PC-3 (cell line): ENCODE data around the gene KRT86. TPM values are rescaled to one million over a fixed set of nuclear protein-coding genes. Genes with fewer than 3 reads are reported as not detected.

Experiments used
- ATAC-seq: fragments of 200-7000 bp; cut with Tn5 transposase; 2 replicates; pipeline ENCODE4 v1.9.1; 2020; ENCODE audit warnings: mild to moderate bottlenecking, moderate library complexity
- BruUV-seq: library from RNA; stranded (reverse); fragments of 400-500 nt; replicated peaks from 2 replicates; lab custom pipeline; 2021; lab: Mats Ljungman, UMichigan
- CTCF ChIA-PET: fragments of 300-600 bp; sonication (Branson Sonifier 250); formaldehyde crosslinking; loops from one replicate; lab custom pipeline; 2022; ENCODE audit warnings: antibody characterized with exemption; lab: Charles Lee
- POLR2A ChIA-PET: fragments of 300-600 bp; sonication (Branson Sonifier 250); formaldehyde crosslinking; loops from one replicate; lab custom pipeline; 2022; ENCODE audit warnings: antibody characterized with exemption; ENCODE audit not compliant: unreplicated experiment; lab: Charles Lee
- DNase-seq: peaks from one replicate; pipeline ENCODE4 v3.0.0-alpha.2; 2015
- H2AFZ ChIP-seq: fragments of 300-600 bp; sonication (generic); 2 replicates; pipeline ENCODE4 v1.6.0; 2016; ENCODE audit warnings: antibody characterized with exemption, low read length
- H3F3A ChIP-seq: fragments of 300-600 bp; sonication (generic); one replicate; pipeline ENCODE4 v1.6.0; 2017; ENCODE audit warnings: antibody characterized with exemption, low read length, control low read depth, mild to moderate bottlenecking; ENCODE audit not compliant: unreplicated experiment
- H3K27ac ChIP-seq: fragments of 300-600 bp; sonication (generic); 2 replicates; pipeline ENCODE4 v1.5.1; 2016; ENCODE audit warnings: mild to moderate bottlenecking, low read length
- H3K27me3 ChIP-seq: fragments of 300-600 bp; sonication (generic); 2 replicates; pipeline ENCODE4 v1.6.1; 2016; ENCODE audit warnings: low read length, mixed read lengths
- H3K36me3 ChIP-seq: fragments of 300-600 bp; sonication (generic); 2 replicates; pipeline ENCODE4 v1.6.1; 2016; ENCODE audit warnings: low read depth, mixed run types, low read length, mixed read lengths
- H3K4me1 ChIP-seq: fragments of 300-600 bp; sonication (generic); 2 replicates; pipeline ENCODE4 v1.5.1; 2016; ENCODE audit warnings: low read length; ENCODE audit not compliant: insufficient read depth
- H3K4me2 ChIP-seq: fragments of 300-600 bp; sonication (generic); 2 replicates; pipeline ENCODE4 v1.6.0; 2016; ENCODE audit warnings: low read length
- H3K4me3 ChIP-seq: fragments of 300-600 bp; sonication (generic); 2 replicates; pipeline ENCODE4 v1.5.1; 2016; ENCODE audit warnings: mild to moderate bottlenecking, low read length, mixed read lengths
- H3K79me2 ChIP-seq: fragments of 300-600 bp; sonication (generic); 2 replicates; pipeline ENCODE4 v1.6.1; 2017; ENCODE audit warnings: low read length, mixed read lengths
- H3K9ac ChIP-seq: fragments of 300-600 bp; sonication (generic); 2 replicates; pipeline ENCODE4 v1.6.0; 2016; ENCODE audit warnings: mild to moderate bottlenecking, low read length
- H3K9me2 ChIP-seq: fragments of 300-600 bp; sonication (generic); replicated peaks from 2 replicates; pipeline ENCODE4 v1.6.1; 2016; ENCODE audit warnings: mixed run types, low read length, mixed read lengths
- H3K9me3 ChIP-seq: fragments of 300-600 bp; sonication (generic); 2 replicates; pipeline ENCODE4 v1.6.1; 2016; ENCODE audit warnings: low read length, mixed read lengths
- H4K20me1 ChIP-seq: fragments of 300-600 bp; sonication (generic); 2 replicates; pipeline ENCODE4 v1.6.1; 2016; ENCODE audit warnings: low read length, mixed read lengths
- EZH2 ChIP-seq: fragments of 300-600 bp; sonication (generic); IDR thresholded peaks from one replicate; pipeline ENCODE4 v1.6.1; 2017; ENCODE audit warnings: antibody characterized with exemption, mild to moderate bottlenecking, low read length; ENCODE audit not compliant: unreplicated experiment
- EZH2phosphoT487 ChIP-seq: fragments of 300-600 bp; sonication (generic); IDR thresholded peaks from 2 replicates; pipeline ENCODE4 v1.6.1; 2018; ENCODE audit warnings: mild to moderate bottlenecking, antibody characterized with exemption, low read length, borderline replicate concordance
- intact Hi-C: fragments of 100-400 bp; cut with micrococcal nuclease; formaldehyde crosslinking; loops from 2 replicates; pipeline ENCODE4 v1.9.0; 2023
- total RNA-seq: library from RNA; depleted of rRNA; stranded (reverse); fragments of >200 nt; gene quantifications from 2 replicates; pipeline ENCODE4 v1.2.3, GENCODE V29; 2014
- TF ChIP-seq, protein P1 (sequence below): fragments of 300-600 bp; sonication (generic); conservative IDR thresholded peaks from 2 replicates; pipeline ENCODE4 v1.5.1; 2017; ENCODE audit warnings: antibody characterized with exemption, low read depth, mild to moderate bottlenecking, low read length

The KRT86 gene
- total RNA-seq, 1 experiment from 2014 or later = 1.2 TPM

GRCh38 chr12:52307836-52308805 is 33.7 kb downstream of the KRT86 start:
- H3K36me3 ChIP-seq = no peaks in the 10 kb centered on the region
- H3K4me2 ChIP-seq = peak overlapping the region; percentile 96
- no peaks in the 10 kb centered on the region for H3K79me2 ChIP-seq
- no peaks in the 10 kb centered on the region for H3F3A ChIP-seq
- H3K9me2 ChIP-seq = no peaks in the 10 kb centered on the region
- no peak for TF ChIP-seq EZH2
- TF ChIP-seq EZH2phosphoT487 = no peak
- TF ChIP-seq, protein P1, sequence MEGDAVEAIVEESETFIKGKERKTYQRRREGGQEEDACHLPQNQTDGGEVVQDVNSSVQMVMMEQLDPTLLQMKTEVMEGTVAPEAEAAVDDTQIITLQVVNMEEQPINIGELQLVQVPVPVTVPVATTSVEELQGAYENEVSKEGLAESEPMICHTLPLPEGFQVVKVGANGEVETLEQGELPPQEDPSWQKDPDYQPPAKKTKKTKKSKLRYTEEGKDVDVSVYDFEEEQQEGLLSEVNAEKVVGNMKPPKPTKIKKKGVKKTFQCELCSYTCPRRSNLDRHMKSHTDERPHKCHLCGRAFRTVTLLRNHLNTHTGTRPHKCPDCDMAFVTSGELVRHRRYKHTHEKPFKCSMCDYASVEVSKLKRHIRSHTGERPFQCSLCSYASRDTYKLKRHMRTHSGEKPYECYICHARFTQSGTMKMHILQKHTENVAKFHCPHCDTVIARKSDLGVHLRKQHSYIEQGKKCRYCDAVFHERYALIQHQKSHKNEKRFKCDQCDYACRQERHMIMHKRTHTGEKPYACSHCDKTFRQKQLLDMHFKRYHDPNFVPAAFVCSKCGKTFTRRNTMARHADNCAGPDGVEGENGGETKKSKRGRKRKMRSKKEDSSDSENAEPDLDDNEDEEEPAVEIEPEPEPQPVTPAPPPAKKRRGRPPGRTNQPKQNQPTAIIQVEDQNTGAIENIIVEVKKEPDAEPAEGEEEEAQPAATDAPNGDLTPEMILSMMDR = no peak; the same call in 1 of the 2 replicates
- H3K9ac ChIP-seq = peak overlapping the region; percentile 42; the same call in 1 of the 2 replicates
- no TSS peak for BruUV-seq
- H4K20me1 ChIP-seq = no peaks in the 10 kb centered on the region
- no peak overlapping the region for H3K27ac ChIP-seq
- peak; percentile 89 for ATAC-seq
- intact Hi-C loops = no loop called here
- peak; percentile 59 for DNase-seq
- peak overlapping the region; percentile 95 for H2AFZ ChIP-seq
- H3K27me3 ChIP-seq = no peaks in the 10 kb centered on the region
- peaks cover 11% of the 10 kb centered on the region for H3K4me1 ChIP-seq
- ChIA-PET CTCF (no interaction called here), POLR2A (interaction anchor here (0.5 to 0.6 kb wide), 2 partner anchors 24 to 74 kb away, joined by 3 to 4 read pairs; no protein-coding TSS in a partner anchor)
- H3K9me3 ChIP-seq = no peaks in the 10 kb centered on the region
- peak overlapping the region; percentile 71 for H3K4me3 ChIP-seq

- no peaks in the 10 kb centered on the region for H3K27me3 ChIP-seq
- BruUV-seq = TSS peak; percentile 46
- H3K4me2 ChIP-seq = peak overlapping the region; percentile 96
- H3K4me1 ChIP-seq = peaks cover 11% of the 10 kb centered on the region
- H2AFZ ChIP-seq = peak overlapping the region; percentile 95
- DNase-seq (no peak), ATAC-seq (no peak)
- H3K9me3 ChIP-seq = no peaks in the 10 kb centered on the region
- TF ChIP-seq, protein P1 = no peak
- TF ChIP-seq EZH2phosphoT487 (no peak), EZH2 (no peak)
- H3K4me3 ChIP-seq = peak overlapping the region; percentile 71
- ChIA-PET CTCF (no interaction called here), POLR2A (interaction anchor here (0.6 kb wide), 1 partner anchor 75 kb away, joined by 3 read pairs; no protein-coding TSS in a partner anchor)
- no peaks in the 10 kb centered on the region for H3K36me3 ChIP-seq
- no peaks in the 10 kb centered on the region for H4K20me1 ChIP-seq
- H3K9me2 ChIP-seq = no peaks in the 10 kb centered on the region
- no peaks in the 10 kb centered on the region for H3F3A ChIP-seq
- no peaks in the 10 kb centered on the region for H3K79me2 ChIP-seq
- intact Hi-C loops = no loop called here
- peak overlapping the region; percentile 42; the same call in 1 of the 2 replicates for H3K9ac ChIP-seq
- no peak overlapping the region for H3K27ac ChIP-seq
Observed at GRCh38 chr12:52308806-52309425, 34.5 kb downstream of the KRT86 start.
